B cell (primary cell): ENCODE measurements around the gene HSPB6.

Experiments used
- EZH2 ChIP-seq: IDR thresholded peaks from 2 replicates; pipeline ENCODE4 v1.6.1; 2012; ENCODE audit warnings: borderline replicate concordance, low read depth, mild to moderate bottlenecking, moderate library complexity, low read length; ENCODE audit not compliant: insufficient read depth, poor library complexity, severe bottlenecking
- TF ChIP-seq, protein P1 (sequence below): fragments of 200-600 bp; IDR thresholded peaks from one replicate; pipeline ENCODE4 v1.8.0; 2022; ENCODE audit warnings: antibody characterized with exemption, mild to moderate bottlenecking

GRCh38 chr19:35713506-35713850 lies 43.4 kb downstream of the HSPB6 start:
- TF ChIP-seq EZH2, result no peak
- TF ChIP-seq, protein P1, sequence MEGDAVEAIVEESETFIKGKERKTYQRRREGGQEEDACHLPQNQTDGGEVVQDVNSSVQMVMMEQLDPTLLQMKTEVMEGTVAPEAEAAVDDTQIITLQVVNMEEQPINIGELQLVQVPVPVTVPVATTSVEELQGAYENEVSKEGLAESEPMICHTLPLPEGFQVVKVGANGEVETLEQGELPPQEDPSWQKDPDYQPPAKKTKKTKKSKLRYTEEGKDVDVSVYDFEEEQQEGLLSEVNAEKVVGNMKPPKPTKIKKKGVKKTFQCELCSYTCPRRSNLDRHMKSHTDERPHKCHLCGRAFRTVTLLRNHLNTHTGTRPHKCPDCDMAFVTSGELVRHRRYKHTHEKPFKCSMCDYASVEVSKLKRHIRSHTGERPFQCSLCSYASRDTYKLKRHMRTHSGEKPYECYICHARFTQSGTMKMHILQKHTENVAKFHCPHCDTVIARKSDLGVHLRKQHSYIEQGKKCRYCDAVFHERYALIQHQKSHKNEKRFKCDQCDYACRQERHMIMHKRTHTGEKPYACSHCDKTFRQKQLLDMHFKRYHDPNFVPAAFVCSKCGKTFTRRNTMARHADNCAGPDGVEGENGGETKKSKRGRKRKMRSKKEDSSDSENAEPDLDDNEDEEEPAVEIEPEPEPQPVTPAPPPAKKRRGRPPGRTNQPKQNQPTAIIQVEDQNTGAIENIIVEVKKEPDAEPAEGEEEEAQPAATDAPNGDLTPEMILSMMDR, result no peak
